ENCODE measurements around the gene MMP11.

The MMP11 gene

GRCh38 chr22:23764899-23765881 is 7.5 kb upstream of the MMP11 start:
- TF ChIP-seq CTCF (IDR thresholded peaks at IDR 0.05; ENCODE audit: insufficient read depth, low read depth, low read length, missing control alignments): no peak
- DNase-seq (ENCODE audit: low read depth): no peak
- H3K4me3 ChIP-seq (ENCODE audit: low read depth, low read length): no peak overlapping the region

- no peak for DNase-seq (ENCODE audit: low read depth)
These were observed 5.4 kb upstream of the MMP11 start for GRCh38 chr22:23767303-23767672.

DNA sequence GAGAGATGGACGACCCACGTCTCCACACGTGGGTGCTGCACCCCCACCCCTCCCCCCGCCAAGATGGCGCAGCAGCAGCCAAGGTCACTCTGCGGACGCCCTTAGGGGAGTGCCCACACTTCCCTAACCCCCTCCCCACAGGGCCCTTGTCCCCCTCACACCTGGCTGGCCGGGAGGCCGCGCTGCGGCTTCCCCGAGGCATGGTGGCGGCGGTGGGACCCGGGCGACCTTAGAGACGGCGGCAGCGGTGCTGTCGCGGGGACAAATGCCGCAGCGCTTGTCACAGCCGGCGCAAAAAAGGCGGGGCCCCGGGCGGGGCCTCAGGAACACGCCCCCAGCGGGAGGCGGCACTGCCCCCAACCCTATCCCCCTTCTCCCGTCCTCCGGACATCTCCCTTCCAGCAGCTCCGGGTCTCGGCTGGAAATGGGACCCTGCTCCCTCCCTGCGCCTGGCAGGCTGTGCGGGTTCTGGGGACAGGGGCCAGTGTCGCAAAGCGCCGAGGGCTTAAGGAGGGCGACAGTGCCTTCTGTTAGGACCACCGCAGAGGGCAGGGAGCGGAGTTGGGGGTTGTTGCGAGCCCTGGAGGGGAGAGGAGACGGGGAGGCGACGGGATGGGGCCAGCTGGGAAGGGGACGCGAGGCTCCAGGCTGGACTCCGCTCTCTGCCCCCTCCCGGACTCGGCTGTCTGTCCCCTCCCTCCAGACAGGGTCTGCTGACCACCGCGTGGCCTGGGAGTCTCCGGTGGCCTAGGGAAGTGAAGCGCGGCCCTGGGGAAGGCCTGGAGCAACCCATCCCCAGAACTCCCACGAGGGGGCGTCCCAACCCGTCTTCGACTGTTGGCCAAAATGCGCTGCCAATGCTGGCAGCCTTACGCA is 4.7 kb upstream of the MMP11 start, which contains the start of gene CHCHD10:
TSS of gene CHCHD10 (minus strand) at position 300 of the 876 bp plus-strand sequence. CDS start at position 202, 98 bp downstream.
- DNase-seq (ENCODE audit: low read depth): peak; percentile 84
- peak within 1 kb of the TSS; percentile 88 for H3K4me3 ChIP-seq (ENCODE audit: low read depth, low read length)
- TF ChIP-seq CTCF (IDR thresholded peaks at IDR 0.05; ENCODE audit: insufficient read depth, low read depth, low read length, missing control alignments): peak; percentile 70

More at GRCh38 chr22:23767303-23767672, 5.4 kb upstream of the MMP11 start:
- H3K4me3 ChIP-seq (ENCODE audit: low read depth, low read length): peak overlapping the region; percentile 88
- no peak for TF ChIP-seq CTCF (IDR thresholded peaks at IDR 0.05; ENCODE audit: insufficient read depth, low read depth, low read length, missing control alignments)

GRCh38 chr22:23769321-23769965 is 3.2 kb upstream of the MMP11 start:
- H3K4me3 ChIP-seq (ENCODE audit: low read depth, low read length): no peak overlapping the region
- TF ChIP-seq CTCF (IDR thresholded peaks at IDR 0.05; ENCODE audit: insufficient read depth, low read depth, low read length, missing control alignments): no peak
- no peak for DNase-seq (ENCODE audit: low read depth)

GRCh38 chr22:23772315-23772648 is 367 bp upstream of the MMP11 start:
- TF ChIP-seq CTCF (IDR thresholded peaks at IDR 0.05; ENCODE audit: insufficient read depth, low read depth, low read length, missing control alignments): no peak
- no peak for DNase-seq (ENCODE audit: low read depth)
- peak overlapping the region; percentile 28 for H3K4me3 ChIP-seq (ENCODE audit: low read depth, low read length)

DNA sequence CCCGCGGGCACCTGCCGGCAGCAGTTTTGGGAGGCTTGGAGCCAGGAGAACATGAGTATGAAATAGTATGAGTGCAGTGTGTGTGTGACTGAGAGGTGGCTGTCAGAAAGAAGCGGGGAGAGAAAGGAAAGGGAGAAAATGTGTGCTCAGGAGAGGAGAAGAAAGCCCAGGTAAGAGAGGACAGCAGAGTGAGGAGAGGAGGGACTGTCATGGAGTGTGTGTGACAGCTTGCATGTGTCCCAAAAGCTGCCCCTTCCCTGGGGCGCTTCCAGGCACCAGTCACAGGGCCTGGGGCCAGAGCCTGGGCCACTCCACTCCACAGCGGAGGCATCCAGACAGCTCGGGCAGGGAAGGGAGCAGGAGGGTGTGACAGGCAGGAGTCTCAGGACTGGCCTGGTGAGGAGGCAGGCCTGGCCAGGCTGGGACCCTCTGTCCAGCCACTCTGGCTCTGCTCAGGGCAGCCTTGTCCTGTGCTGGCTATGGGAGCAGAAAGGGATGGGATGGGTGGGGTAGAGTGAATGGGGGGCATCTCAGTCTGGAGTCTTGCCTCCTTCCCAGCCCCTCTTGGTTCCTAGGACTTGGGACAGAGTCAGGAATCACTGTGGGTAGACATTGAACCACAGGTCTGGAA is 949 bp downstream of the MMP11 start:
- no peak overlapping the region for H3K4me3 ChIP-seq (ENCODE audit: low read depth, low read length)
- no peak for TF ChIP-seq CTCF (IDR thresholded peaks at IDR 0.05; ENCODE audit: insufficient read depth, low read depth, low read length, missing control alignments)
- DNase-seq (ENCODE audit: low read depth): no peak
